HepG2 (cell line): ENCODE measurements around the gene RASSF6. TPM values are rescaled to one million over a fixed set of nuclear protein-coding genes. Genes with fewer than 3 reads are reported as not detected.

Experiments
- ATAC-seq: fragments of 200-7000 bp; cut with Tn5 transposase; 3 replicates; pipeline ENCODE4 v1.9.1; 2020; ENCODE audit warnings: mild to moderate bottlenecking, moderate library complexity
- BruUV-seq: library from RNA; stranded (reverse); fragments of 400-500 nt; replicated peaks from 2 replicates; lab custom pipeline; 2021; lab: Mats Ljungman, UMichigan
- CTCF ChIA-PET: fragments of 300-600 bp; formaldehyde crosslinking; extraction: SDS; loops from one replicate; lab custom pipeline; 2021; ENCODE audit warnings: low total read pairs, inconsistent platforms, low intra/inter-chr PET ratio; lab: Yijun Ruan, JAX
- POLR2A ChIA-PET: fragments of 350-600 bp; sonication (Branson Sonifier 250); formaldehyde crosslinking; loops from one replicate; lab custom pipeline; 2020; ENCODE audit warnings: antibody characterized with exemption, inconsistent platforms; lab: Yijun Ruan, JAX
- DNase-seq: peaks from one replicate; pipeline ENCODE4 v3.0.0-alpha.2; 2015; ENCODE audit warnings: low spot score
- FAIRE-seq: peaks from 3 replicates; lab custom pipeline; 2011; peaks lifted over from hg19 to GRCh38; lab: Jason Lieb, UNC
- H2AFZ ChIP-seq: one replicate; pipeline ENCODE4 v1.6.1; 2011; ENCODE audit warnings: low read length, inconsistent platforms
- H3K27ac ChIP-seq: fragments of 300-600 bp; 3 replicates; pipeline ENCODE4 v1.8.0; 2011; ENCODE audit warnings: mixed run types, mild to moderate bottlenecking, mixed read lengths, low read length, inconsistent platforms; ENCODE audit not compliant: insufficient read depth; ENCODE audit errors: extremely low read length
- H3K27me3 ChIP-seq, 2 experiments: fragments of 200-600 bp in 1 of 2; 2 replicates in 1 of 2; 3 replicates in 1 of 2; pipeline versions ENCODE4 v1.6.0 to v1.8.0; 2011; ENCODE audit warnings: low read length in 2 of 2, mild to moderate bottlenecking in 2 of 2, moderate library complexity in 2 of 2, inconsistent platforms in 1 of 2; ENCODE audit not compliant: insufficient read depth in 2 of 2, control insufficient read depth in 1 of 2
- H3K36me3 ChIP-seq, 2 experiments: fragments of 200-600 bp in 1 of 2; replicated peaks in 1 of 2; 2 replicates in 1 of 2; 3 replicates in 1 of 2; pipeline versions ENCODE4 v1.5.1 to v1.8.0; 2011; ENCODE audit warnings: low read length in 2 of 2, inconsistent platforms in 1 of 2; ENCODE audit not compliant: insufficient read depth in 2 of 2, control insufficient read depth in 1 of 2
- H3K4me1 ChIP-seq: 2 replicates; pipeline ENCODE4 v1.5.1; 2012; ENCODE audit warnings: low read length, inconsistent platforms; ENCODE audit not compliant: insufficient read depth
- H3K4me2 ChIP-seq: 2 replicates; pipeline ENCODE4 v1.6.0; 2011; ENCODE audit warnings: low read depth, low read length, inconsistent platforms
- H3K4me3 ChIP-seq, 3 experiments: fragments of 200-600 bp in 1 of 3; sonication (generic), shearing (Covaris generic) in 1 of 3; replicated peaks in 1 of 3; 2 replicates each; pipeline ENCODE4 v1.5.1; 2011 to 2016; ENCODE audit warnings: low read length in 3 of 3, inconsistent platforms in 2 of 3, low read depth in 2 of 3, mild to moderate bottlenecking in 2 of 3, control low read depth in 1 of 3, mixed read lengths in 1 of 3; ENCODE audit not compliant: insufficient read depth in 1 of 3
- H3K79me2 ChIP-seq: one replicate; pipeline ENCODE4 v1.6.1; 2011; ENCODE audit warnings: low read length, inconsistent platforms; ENCODE audit not compliant: insufficient read depth
- H3K9ac ChIP-seq: 2 replicates; pipeline ENCODE4 v1.6.0; 2011; ENCODE audit warnings: mild to moderate bottlenecking, low read depth, low read length, inconsistent platforms; ENCODE audit not compliant: insufficient read depth
- H3K9me3 ChIP-seq: 2 replicates; pipeline ENCODE4 v1.5.1; 2012; ENCODE audit warnings: mild to moderate bottlenecking, low read length
- H4K20me1 ChIP-seq: 2 replicates; pipeline ENCODE4 v1.6.0; 2011; ENCODE audit warnings: inconsistent platforms, mild to moderate bottlenecking, low read length, moderate library complexity; ENCODE audit not compliant: insufficient read depth
- CREB1 ChIP-seq, 2 experiments: fragments of 450-650 bp in 1 of 2; IDR thresholded peaks; 2 replicates each; pipeline ENCODE4 v1.6.1; 2016 to 2017; ENCODE audit warnings: control low read depth in 1 of 2, mild to moderate bottlenecking in 1 of 2, missing compliant biosample characterization in 1 of 2, missing genetic modification characterization in 1 of 2
- CREM ChIP-seq, 2 experiments: sonication (generic) in 1 of 2; formaldehyde crosslinking in 1 of 2; IDR thresholded peaks; 2 replicates each; pipeline versions ENCODE4 v1.4.0 to v1.6.1; 2016 to 2020; ENCODE audit warnings: antibody characterized with exemption in 1 of 2, mild to moderate bottlenecking in 1 of 2, missing genetic modification reagents in 1 of 2
- FOSL2 ChIP-seq: sonication (generic); formaldehyde crosslinking; IDR thresholded peaks from 2 replicates; pipeline ENCODE4 v1.4.0; 2020; ENCODE audit warnings: missing genetic modification reagents
- GATAD2A ChIP-seq: IDR thresholded peaks from 2 replicates; pipeline ENCODE4 v1.6.1; 2016
- HDAC2 ChIP-seq: sonication (generic); formaldehyde crosslinking; IDR thresholded peaks from 2 replicates; pipeline ENCODE4 v1.4.0; 2020; ENCODE audit warnings: missing genetic modification reagents
- HNF4A ChIP-seq: sonication (generic); formaldehyde crosslinking; IDR thresholded peaks from 2 replicates; pipeline ENCODE4 v1.4.0; 2020; ENCODE audit warnings: missing genetic modification reagents
- LCORL ChIP-seq, 2 experiments: fragments of 450-650 bp in 1 of 2; sonication (generic) in 1 of 2; formaldehyde crosslinking in 1 of 2; IDR thresholded peaks; 2 replicates each; pipeline versions ENCODE4 v1.5.0 to v1.6.1; 2017 to 2020; ENCODE audit warnings: antibody characterized with exemption in 1 of 2, missing genetic modification reagents in 1 of 2
- MIXL1 ChIP-seq: IDR thresholded peaks from 2 replicates; pipeline ENCODE4 v1.6.1; 2016
- NFYB ChIP-seq: sonication (generic); formaldehyde crosslinking; IDR thresholded peaks from 2 replicates; pipeline ENCODE4 v1.4.0; 2020; ENCODE audit warnings: missing genetic modification reagents
- POGZ ChIP-seq: sonication (generic); formaldehyde crosslinking; IDR thresholded peaks from 2 replicates; pipeline ENCODE4 v1.4.0; 2020; ENCODE audit warnings: mild to moderate bottlenecking, missing genetic modification reagents
- PPARG ChIP-seq: conservative IDR thresholded peaks from 2 replicates; pipeline ENCODE4 v1.6.1; 2016; ENCODE audit warnings: missing biosample characterization, missing genetic modification reagents
- RARA ChIP-seq: IDR thresholded peaks from 2 replicates; pipeline ENCODE4 v1.6.1; 2016; ENCODE audit warnings: missing genetic modification reagents, missing compliant biosample characterization
- SOX13 ChIP-seq, 3 experiments: fragments of 450-650 bp in 1 of 3; sonication (generic) in 1 of 3; formaldehyde crosslinking in 1 of 3; IDR thresholded peaks in 2 of 3; conservative IDR thresholded peaks in 1 of 3; 2 replicates each; pipeline versions ENCODE4 v1.5.0 to v1.6.1; 2016 to 2020; ENCODE audit warnings: antibody characterized with exemption in 1 of 3, mild to moderate bottlenecking in 1 of 3, missing compliant biosample characterization in 1 of 3, missing genetic modification reagents in 1 of 3, moderate library complexity in 1 of 3
- TFAP4 ChIP-seq: sonication (generic); IDR thresholded peaks from 2 replicates; pipeline ENCODE4 v1.6.1; 2016; ENCODE audit warnings: low read depth, borderline replicate concordance
- ZNF331 ChIP-seq: sonication (generic); formaldehyde crosslinking; IDR thresholded peaks from 2 replicates; pipeline ENCODE4 v1.4.0; 2020; ENCODE audit warnings: missing genetic modification reagents
- ZNF335 ChIP-seq: sonication (generic); formaldehyde crosslinking; IDR thresholded peaks from 2 replicates; pipeline ENCODE4 v1.4.0; 2020; ENCODE audit warnings: missing genetic modification reagents
- ZNF644 ChIP-seq: IDR thresholded peaks from 2 replicates; pipeline ENCODE4 v1.6.1; 2016; ENCODE audit warnings: low read depth
- ZSCAN9 ChIP-seq: IDR thresholded peaks from 2 replicates; pipeline ENCODE4 v1.6.1; 2016; ENCODE audit warnings: borderline replicate concordance
- WGBS: methylation state at CpG from one replicate; pipeline ENCODE4 v1.1.6; 2017; ENCODE audit warnings: low lambda C conversion rate; 5-methylcytosine and 5-hydroxymethylcytosine counted together
- in situ Hi-C: cut with HindIII; loops from 2 replicates; pipeline ENCODE4 v1.10.0; 2017; ENCODE audit warnings: low pct_unique_long_range_greater_than_20kb; ENCODE audit not compliant: extremely low pct_ligation_motif_present
- intact Hi-C: fragments of 100-400 bp; cut with micrococcal nuclease; formaldehyde crosslinking; loops from one replicate; pipeline ENCODE4 v1.10.0; 2022; ENCODE audit not compliant: unreplicated experiment
- polyA plus RNA-seq, 8 experiments: library from polyadenylated mRNA; depleted of rRNA in 3 of 8; stranded (reverse) in 7 of 8; unstranded in 1 of 8; fragments of >200 nt; fragmentation: Illumina TruSeq in 4 of 8; extraction: Trizol in 4 of 8; gene quantifications; 2 replicates each; pipeline versions ENCODE4 v1.2.1 to v1.2.3, GENCODE V29; 2011 to 2016; ENCODE audit warnings: low read depth in 4 of 8, missing spikeins in 1 of 8, mixed read lengths in 1 of 8; ENCODE audit not compliant: insufficient read depth in 1 of 8
- total RNA-seq, 5 experiments: library from RNA; depleted of rRNA; stranded (reverse); fragments of >200 nt; fragmentation: Illumina TruSeq; extraction: Trizol; gene quantifications; 2 replicates each; pipeline ENCODE4 v1.2.3, GENCODE V29; 2016; ENCODE audit warnings: low read depth in 1 of 5
- TF ChIP-seq, protein P1 (sequence below): sonication (generic); formaldehyde crosslinking; IDR thresholded peaks from 2 replicates; pipeline ENCODE4 v1.9.0; 2022; ENCODE audit warnings: missing genetic modification reagents, mild to moderate bottlenecking, borderline replicate concordance

The RASSF6 gene
- total and polyA plus RNA-seq, 2 of the 13 experiments (the other 11 are each of a cell fraction or from before 2014, with no cell fraction given): 0.03 to 0.11 TPM

DNA sequence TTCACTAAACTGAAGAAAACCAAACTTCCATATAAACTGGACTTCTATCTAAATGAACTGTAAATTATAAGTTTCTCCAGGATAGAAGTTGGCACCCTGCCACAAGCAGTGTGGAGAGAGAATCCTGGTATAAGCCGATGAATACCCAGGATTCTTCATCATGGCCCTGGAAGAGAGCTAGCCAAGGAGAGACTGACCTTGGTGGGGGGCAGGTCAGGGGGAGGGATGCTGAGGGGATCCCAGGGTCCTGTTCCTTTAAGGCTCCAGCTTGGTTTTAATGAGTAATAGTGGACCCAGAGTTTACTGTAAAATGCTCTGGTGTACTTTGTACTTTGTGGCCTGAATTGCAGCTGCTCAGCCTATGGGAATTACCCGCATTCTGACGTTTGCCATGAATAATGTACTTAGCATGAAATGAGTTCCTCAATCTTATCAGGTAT lies 16.9 kb downstream of the RASSF6 start:
- 12% methylated on average over 3 of the region's 3 CpGs for WGBS
- H3K9ac ChIP-seq: no peak overlapping the region
- intact Hi-C loops: no loop called here
- peaks cover 94% of the 10 kb centered on the region for H3K4me1 ChIP-seq
- H3K36me3 ChIP-seq: no peaks in the 10 kb centered on the region
- no peak overlapping the region for H2AFZ ChIP-seq
- ATAC-seq (peak; percentile 64), DNase-seq (peak; percentile 88), FAIRE-seq (peak; percentile 64)
- H4K20me1 ChIP-seq: no peaks in the 10 kb centered on the region
- in situ Hi-C loops: no loop called here
- BruUV-seq: no TSS peak
- H3K27ac ChIP-seq: peak overlapping the region; percentile 56
- no peak overlapping the region for H3K4me3 ChIP-seq
- H3K79me2 ChIP-seq: no peaks in the 10 kb centered on the region
- no peaks in the 10 kb centered on the region for H3K27me3 ChIP-seq
- POLR2A ChIA-PET: no interaction called here
- CTCF ChIA-PET: no interaction called here
- peak overlapping the region; percentile 50; the same call in 1 of the 2 replicates for H3K4me2 ChIP-seq
- no peaks in the 10 kb centered on the region for H3K9me3 ChIP-seq
- TF ChIP-seq LCORL (IDR thresholded peaks at IDR 0.05): 0 out of 2 replicates have a peak, but pooled peaks have one; percentile 13
- TF ChIP-seq LCORL (CRISPR knock-in tag; IDR thresholded peaks at IDR 0.05): no peak
- TF ChIP-seq FOSL2: peak; percentile 77
- TF ChIP-seq ZNF335 (CRISPR knock-in tag): 0 out of 2 replicates have a peak, but pooled peaks have one; percentile 3
- peak; percentile 58; the same call in 1 of the 2 replicates for TF ChIP-seq GATAD2A (CRISPR knock-in tag)
- peak; percentile 82 for TF ChIP-seq HNF4A (CRISPR knock-in tag)
- TF ChIP-seq CREB1 (IDR thresholded peaks at IDR 0.05): no peak
- TF ChIP-seq CREB1 (CRISPR knock-in tag; IDR thresholded peaks at IDR 0.05): peak; percentile 73
- peak; percentile 61; the same call in 1 of the 2 replicates for TF ChIP-seq ZNF644 (CRISPR knock-in tag)
- TF ChIP-seq, protein P1, sequence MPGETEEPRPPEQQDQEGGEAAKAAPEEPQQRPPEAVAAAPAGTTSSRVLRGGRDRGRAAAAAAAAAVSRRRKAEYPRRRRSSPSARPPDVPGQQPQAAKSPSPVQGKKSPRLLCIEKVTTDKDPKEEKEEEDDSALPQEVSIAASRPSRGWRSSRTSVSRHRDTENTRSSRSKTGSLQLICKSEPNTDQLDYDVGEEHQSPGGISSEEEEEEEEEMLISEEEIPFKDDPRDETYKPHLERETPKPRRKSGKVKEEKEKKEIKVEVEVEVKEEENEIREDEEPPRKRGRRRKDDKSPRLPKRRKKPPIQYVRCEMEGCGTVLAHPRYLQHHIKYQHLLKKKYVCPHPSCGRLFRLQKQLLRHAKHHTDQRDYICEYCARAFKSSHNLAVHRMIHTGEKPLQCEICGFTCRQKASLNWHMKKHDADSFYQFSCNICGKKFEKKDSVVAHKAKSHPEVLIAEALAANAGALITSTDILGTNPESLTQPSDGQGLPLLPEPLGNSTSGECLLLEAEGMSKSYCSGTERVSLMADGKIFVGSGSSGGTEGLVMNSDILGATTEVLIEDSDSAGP (CRISPR knock-in tag): peak; percentile 97
- TF ChIP-seq CREM (IDR thresholded peaks at IDR 0.05): peak; percentile 61
- no peak for TF ChIP-seq CREM (CRISPR knock-in tag; IDR thresholded peaks at IDR 0.05)
- 0 out of 2 replicates have a peak, but pooled peaks have one; percentile 34 for TF ChIP-seq ZSCAN9 (CRISPR knock-in tag)
- TF ChIP-seq RARA (CRISPR knock-in tag): 0 out of 2 replicates have a peak, but pooled peaks have one; percentile 23
- peak; percentile 59 for TF ChIP-seq NFYB (CRISPR knock-in tag)
- 0 out of 2 replicates have a peak, but pooled peaks have one; percentile 11 for TF ChIP-seq ZNF331 (CRISPR knock-in tag)
- 0 out of 2 replicates have a peak, but pooled peaks have one; percentile 28 for TF ChIP-seq PPARG (CRISPR knock-in tag)
- TF ChIP-seq HDAC2 (CRISPR knock-in tag): no peak
- peak; percentile 63 for TF ChIP-seq POGZ (CRISPR knock-in tag)
- 0 out of 2 replicates have a peak, but pooled peaks have one; percentile 24 for TF ChIP-seq MIXL1 (CRISPR knock-in tag)
- TF ChIP-seq SOX13 (IDR thresholded peaks at IDR 0.05): no peak
- peak in 1 of 2 experiments; percentile 65; a peak in 1 of 4 replicates for TF ChIP-seq SOX13 (CRISPR knock-in tag; conservative IDR thresholded peaks at IDR 0.05 in 1 of 2, IDR thresholded peaks at IDR 0.05 in 1 of 2)
- peak; percentile 45; the same call in 1 of the 2 replicates for TF ChIP-seq TFAP4
